ELF-1 (cell line): ENCODE results near the gene CLCF1.

ENCODE experiments used
- DNase-seq: peaks from one replicate; pipeline ENCODE4 v3.0.0-alpha.2; 2016; ENCODE audit warnings: low read depth, low spot score

Gene CLCF1

GRCh38 chr11:67372993-67373647 is at the start of gene CLCF1:
CLCF1 (minus strand) TSS chr11:67373598; CDS start chr11:67373539, 59 bp downstream.
- no peak for DNase-seq

DNA sequence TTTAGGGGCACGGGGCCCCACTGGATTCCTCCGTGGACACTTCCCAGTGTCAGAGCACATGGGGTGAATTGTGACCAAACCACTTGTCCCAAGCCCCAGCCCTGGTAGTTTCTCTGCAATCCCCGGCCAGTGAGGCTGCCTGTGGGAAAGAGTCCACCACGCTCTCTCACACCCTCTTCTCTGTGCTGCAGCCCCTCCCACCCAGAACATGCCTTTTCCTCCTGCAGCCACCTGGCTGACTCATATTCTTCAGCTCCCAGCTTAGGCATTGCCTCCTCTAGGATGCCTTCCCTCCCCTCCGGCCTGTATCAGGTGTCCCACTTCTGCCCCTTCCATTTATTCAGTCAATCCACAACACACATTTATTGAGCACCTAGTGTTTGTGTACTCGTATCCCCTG is 49.5 kb upstream of the CLCF1 start:
- no peak for DNase-seq

- DNase-seq: no peak
These were observed 48.1 kb upstream of the CLCF1 start for GRCh38 chr11:67421430-67422031.

DNA sequence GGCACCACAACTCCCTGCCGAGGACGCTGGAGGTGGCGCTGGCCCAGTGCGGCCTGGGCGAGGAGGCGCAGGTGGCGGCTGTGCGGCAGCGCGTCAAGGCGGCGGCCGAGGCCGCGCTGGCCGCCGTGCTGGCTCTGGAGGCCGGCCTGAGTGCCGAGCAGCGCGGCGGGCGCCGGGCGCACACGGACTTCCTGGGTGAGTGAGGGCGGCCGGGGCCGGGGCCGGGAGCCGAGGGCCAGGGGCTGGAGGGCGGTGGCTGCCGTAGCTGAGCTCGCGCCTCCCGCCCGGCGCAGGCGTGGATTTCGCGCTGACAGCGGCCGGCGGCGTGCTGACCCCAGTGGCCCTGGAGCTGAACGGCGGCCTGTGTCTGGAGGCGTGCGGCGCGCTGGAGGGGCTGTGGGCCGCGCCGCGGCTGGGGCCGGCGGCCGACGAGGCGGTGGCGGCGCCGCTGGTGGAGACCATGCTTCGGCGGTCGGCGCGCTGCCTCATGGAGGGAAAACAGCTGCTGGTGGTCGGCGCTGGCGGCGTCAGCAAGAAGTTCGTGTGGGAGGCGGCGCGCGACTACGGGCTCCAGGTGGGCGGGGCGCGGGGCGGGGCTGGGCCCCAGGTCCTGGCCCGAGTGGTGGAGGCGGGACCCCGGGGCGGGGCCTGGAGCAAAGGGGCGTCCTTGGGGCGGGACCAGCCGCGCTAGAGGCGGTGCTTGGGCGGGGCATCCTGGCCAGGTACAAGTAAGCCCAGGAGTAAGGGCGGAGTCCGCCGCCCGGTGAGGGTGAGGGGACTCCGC is 47.4 kb upstream of the CLCF1 start:
- DNase-seq: peak; percentile 94

DNA sequence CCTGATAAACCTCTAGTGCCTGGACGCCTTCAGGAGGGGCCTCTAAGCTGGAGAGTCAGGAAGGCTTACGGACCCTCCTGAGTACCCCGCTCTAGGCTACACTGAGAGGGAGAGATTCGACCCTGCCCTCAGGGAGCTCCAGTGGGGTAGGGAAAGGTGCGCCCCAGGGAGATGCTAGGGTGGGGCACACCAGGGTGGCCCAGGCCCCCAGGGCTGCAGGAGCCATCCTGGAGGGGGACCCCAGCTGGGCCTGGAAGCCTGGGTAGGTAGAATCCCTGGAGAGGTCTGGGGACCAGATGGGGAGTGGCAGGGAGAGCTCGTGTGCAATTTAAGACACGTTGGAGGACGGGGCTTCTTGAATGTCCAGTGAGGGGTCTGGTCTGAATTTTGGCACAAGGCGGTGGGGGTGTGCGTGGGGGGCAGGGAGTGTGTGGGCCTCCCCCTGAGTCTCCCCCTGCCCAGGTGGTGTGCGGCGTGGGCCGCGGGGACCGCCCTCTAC is 46.8 kb upstream of the CLCF1 start:
- no peak for DNase-seq

DNA sequence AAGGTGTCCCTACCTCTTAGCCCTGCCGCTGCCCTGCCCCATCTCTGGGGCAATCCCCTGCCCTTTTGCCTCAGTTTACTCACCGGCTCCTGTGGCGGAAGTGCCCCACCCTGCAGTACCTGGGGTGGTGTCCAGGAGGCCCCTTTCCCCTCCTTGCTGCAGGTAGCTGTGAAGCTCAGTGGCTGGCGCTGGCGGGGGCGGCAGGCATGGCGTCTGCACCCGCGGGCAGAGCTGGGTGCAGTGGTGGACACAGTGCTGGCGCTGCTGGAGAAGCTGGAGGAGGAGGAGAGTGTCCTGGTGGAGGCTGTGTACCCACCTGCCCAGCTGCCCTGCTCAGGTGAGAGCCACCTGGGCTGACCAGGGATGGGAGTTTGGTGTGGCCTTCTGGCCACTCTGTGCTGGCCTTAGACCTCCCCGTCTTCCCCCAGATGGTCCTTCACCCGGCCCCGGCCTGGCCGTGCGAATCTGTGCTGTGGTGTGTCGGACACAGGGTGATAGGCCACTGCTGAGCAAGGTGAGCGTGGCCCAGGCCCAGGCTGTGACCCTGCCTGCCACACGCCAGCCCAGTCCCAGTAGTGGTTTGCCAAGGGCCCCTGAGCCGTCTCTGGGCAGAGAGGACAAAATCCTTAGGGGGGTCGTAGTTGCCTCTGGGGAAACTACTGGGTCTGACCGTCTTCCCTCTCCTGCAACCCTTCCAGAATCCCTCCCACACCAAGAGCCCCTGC is 46.1 kb upstream of the CLCF1 start:
- no peak for DNase-seq

DNA sequence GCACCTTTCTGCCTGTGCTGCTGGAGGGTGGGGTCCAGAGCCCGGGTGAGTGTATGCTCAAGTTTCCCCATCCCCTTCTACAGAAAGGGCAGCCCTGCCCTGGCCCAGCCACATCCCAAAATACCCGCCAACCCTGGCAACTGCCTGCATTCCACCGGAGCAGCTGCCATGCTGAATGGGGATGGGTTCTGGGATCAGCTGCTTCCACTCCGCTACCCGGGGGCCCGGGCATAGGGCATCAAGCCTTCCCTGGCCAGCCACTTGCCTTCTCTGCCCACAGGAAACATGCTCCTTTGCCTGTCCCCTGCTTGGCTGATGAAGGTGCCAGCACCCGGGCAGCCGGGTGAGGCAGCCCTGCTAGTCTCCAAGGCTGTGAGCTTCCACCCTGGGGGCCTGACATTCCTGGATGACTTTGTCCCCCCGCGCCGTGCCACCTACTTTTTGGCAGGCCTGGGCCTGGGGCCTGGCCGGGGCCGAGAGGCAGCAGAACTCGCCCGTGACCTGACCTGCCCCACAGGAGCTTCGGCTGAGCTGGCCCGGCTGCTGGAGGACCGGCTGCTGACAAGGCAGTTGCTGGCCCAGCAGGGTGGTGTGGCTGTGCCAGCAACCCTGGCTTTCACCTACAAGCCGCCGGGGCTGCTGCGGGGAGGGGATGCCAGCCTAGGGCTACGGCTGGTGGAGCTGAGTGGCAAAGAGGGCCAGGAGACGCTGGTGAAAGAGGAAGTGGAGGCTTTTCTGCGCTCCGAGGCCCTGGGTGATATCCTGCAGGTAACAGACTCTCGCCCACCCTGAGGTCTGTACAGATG is 45.3 kb upstream of the CLCF1 start:
- DNase-seq: no peak

GRCh38 chr11:67417425-67417824 is 44.0 kb upstream of the CLCF1 start:
- DNase-seq: no peak

DNA sequence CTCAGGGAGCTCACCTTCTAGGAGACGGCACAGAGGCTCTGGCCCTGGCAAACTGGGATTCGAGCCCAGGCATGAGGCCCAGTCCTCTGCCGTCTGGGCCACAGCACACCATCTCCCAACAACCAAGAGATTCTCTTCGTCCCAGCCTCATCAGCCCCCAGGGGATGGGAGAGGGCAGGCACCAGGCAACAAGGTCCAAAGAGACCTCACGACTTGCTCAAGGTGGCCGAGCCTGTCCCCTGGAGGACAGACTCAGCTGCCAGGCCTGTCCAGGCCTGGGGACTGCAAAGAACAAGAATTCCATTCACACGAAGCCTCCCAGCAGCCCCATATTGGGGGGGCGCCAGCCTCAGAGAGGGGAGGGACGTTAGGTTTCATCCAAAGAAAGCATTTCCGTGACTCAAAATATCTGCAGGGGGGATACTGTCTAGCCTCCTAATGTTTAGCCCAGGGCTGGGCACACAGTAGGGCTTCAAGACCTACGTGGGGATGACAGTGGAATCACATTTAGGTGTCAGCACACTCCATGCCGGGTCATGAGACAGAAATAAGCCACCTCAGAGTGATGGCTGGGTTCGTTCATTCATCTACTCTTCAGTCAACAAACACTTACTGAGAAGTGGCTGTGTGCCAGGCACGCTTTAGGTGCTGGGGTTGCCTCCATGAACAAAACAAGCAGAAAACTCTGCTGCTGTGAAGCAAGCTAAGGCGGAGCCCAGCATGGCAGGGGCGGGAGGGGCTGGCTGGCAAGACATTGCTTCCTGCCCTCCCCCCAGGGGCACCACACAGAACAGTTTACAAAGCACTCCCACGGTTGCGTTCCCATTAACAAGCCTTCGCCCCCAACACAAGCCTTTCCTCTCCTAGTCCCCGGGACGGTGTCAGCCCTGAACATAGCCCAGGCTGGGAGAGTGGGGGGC is 43.3 kb upstream of the CLCF1 start:
- DNase-seq: no peak

DNA sequence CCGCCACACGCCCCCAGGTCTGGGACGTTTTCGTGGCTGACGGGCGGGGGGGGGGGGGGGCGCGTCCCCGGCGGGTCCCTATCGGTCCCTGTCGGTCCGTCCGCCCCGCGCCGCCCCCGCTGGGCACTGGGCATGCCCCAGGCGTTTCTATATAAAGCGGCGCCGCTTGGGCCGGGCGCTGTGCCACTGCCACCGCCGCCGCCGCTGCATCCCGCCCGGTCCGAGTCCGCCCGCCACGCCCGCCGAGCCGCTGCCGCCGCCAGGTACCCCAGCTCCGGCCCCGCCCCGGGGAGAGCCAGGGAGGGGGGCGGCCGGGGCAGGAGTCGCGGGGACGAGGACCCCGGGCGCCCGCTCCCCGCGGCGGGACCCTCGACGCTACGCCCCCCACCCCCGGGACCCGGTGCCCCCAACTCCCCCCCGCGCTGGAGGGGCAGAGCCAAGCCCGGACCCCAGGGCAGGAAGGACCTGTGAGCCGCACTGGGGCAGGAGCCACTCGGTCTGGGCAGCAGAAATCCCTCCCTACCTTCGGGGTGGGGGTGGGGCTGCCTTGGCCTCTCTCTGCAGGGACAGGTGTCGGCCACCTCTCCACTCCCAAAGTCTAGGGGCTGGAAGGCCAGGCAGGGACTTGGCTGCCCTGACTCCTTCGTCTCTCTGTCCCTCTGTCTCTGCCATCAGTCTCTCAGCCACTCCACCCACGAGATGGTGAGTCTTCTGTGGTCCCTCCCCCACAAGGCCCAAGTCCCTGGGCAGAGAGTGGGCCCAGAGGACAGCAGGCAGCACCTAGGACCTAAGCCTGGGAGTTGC is 42.3 kb upstream of the CLCF1 start, which contains the start of gene CARNS1:
Gene CARNS1, plus strand, starts transcription at position 178 of the 804 bp plus-strand sequence. Its CDS starts 522 bp downstream, at position 700.
- DNase-seq: no peak

DNA sequence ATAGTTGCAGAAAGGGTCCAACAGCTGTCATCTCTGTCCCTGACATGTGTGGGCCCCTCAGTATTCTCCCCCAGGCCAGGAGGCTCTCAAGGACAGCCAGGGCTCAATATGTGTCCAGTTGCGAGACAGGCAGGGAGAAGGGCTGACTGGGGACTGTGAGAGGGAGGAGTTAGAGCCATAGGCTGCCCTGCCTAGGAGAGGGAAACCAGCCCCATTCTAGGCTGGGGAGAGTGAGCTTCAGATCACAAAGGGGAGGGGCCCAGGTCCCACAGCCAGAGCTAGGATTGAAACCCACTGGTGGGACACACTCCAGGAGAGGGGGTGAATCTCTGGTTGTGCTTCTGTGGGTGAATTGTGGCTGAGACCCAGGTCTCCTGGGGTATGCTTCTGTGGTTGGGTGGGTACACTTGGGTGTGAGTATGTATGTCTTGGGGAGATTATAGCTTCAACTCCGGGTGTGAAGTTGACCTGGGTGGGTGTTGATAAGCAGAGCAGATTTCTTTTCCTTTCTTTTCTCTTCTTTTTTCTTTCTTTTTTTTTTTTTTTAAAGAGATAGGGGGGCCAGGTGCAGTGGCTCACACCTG is 40.0 kb upstream of the CLCF1 start:
- no peak for DNase-seq

- DNase-seq: no peak
These were observed 39.2 kb upstream of the CLCF1 start for GRCh38 chr11:67412495-67413179.

DNA sequence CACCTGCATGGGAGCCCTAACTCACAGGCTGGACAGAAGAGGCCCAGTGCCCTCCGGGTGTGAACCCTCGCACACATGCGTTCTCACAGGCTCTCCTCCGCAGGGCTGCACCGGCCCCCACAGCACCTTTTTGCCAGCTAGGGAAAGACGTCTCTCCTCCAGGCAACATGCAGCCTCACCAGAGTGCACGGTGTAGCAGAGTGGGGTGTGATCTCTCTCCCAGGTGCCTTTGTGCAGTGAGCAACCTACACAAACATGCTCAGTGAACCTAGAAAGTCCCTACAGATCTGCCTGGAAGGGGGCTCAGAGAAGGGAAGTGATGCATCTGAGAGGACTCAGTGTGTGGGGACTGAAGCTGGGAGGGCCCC is 38.4 kb upstream of the CLCF1 start:
- no peak for DNase-seq

DNA sequence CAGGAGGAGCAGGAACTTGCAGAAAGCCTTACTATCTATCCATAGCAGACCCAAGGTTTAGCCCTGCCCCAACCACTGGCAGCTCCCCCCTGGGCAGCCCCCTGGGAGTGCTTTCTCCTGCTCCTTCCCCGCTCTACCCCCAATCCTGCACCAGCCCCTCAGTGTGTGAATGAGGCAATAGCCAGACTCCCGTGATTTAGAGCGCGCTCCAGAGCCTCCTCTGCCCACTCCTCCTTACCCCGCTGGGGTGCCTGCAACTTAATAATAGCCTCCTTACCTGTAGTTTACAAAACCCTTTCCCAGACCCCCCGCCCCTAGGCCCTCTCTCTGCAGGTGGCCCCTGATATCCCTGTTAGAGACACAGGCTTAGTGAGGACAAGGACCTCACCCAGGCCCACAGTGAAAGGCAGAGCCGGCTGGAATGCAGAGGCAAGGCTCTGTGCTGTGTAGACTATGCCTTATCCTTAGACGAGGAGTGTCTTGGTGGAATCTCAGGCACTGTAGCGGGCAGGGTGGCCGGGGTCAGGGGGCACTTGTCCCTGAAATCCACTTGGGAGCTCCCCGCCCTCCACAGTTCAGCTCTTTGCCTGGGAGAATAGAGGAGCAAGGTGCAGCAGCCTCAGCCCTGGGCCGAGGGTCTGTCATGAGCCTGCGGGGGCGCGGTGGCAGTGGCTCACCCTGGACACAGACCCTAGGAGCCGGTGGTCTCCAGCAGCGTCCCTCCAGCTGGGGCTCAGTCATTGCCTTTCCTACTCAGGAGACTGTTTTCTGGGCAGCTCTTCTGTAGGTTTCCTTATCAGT is 37.8 kb upstream of the CLCF1 start:
- no peak for DNase-seq

- no peak for DNase-seq
These were observed 37.0 kb upstream of the CLCF1 start for GRCh38 chr11:67410369-67410831.

- DNase-seq: peak; percentile 77
These were observed 36.5 kb upstream of the CLCF1 start for GRCh38 chr11:67409781-67410368.

DNA sequence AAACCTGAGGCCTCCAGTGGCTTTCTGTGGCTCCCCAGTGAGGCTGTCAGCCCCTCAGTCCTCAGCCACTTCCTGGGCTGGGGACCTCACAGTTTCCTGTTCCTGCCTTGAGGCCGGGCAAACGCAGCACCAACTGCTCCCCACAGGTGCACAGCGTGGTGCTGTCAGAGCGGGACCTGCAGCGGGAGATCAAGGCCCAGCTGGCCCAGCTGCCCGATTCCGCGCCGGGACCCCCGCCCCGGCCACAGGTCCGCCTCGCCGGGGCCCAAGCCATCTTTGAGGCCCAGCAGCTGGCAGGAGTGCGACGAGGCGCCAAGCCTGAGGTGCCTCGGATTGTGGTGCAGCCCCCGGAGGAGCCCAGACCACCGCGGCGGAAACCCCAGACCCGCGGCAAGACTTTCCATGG is 35.9 kb upstream of the CLCF1 start:
- DNase-seq: no peak
